Lung (tissue), 12 donors: Measurements from ENCODE around the gene PCSK5. TPM values are rescaled to one million over a fixed set of nuclear protein-coding genes. Genes with fewer than 3 reads are reported as not detected.

Experiments
- ATAC-seq: fragments of 200-7000 bp; cut with Tn5 transposase; one replicate; pipeline ENCODE4 v1.9.1; 2020; ENCODE audit warnings: moderate number of reproducible peaks; ENCODE audit not compliant: insufficient read depth, low FRiP score
- DNase-seq, 3 donors: peaks; one replicate each; pipeline ENCODE4 v3.0.0-alpha.2; 2013 to 2017
- H3K27ac ChIP-seq, 2 donors: one replicate each; pipeline ENCODE4 v1.5.1; 2013; ENCODE audit warnings: mild to moderate bottlenecking in 2 of 2, moderate library complexity in 2 of 2, control low read depth in 1 of 2, inconsistent platforms in 1 of 2, low read depth in 1 of 2, low read length in 1 of 2
- H3K27me3 ChIP-seq, 3 donors: one replicate each; pipeline ENCODE4 v1.5.1; 2013; ENCODE audit warnings: low read length in 2 of 3; ENCODE audit not compliant: control insufficient read depth in 3 of 3, insufficient read depth in 3 of 3
- H3K36me3 ChIP-seq, 4 donors: one replicate each; pipeline ENCODE4 v1.5.1; 2013; ENCODE audit warnings: low read length in 4 of 4, mild to moderate bottlenecking in 1 of 4, moderate library complexity in 1 of 4; ENCODE audit not compliant: control insufficient read depth in 4 of 4, insufficient read depth in 4 of 4
- H3K4me1 ChIP-seq, 5 donors: one replicate each; pipeline ENCODE4 v1.5.1; 2013; ENCODE audit warnings: low read length in 5 of 5, mild to moderate bottlenecking in 2 of 5, moderate library complexity in 1 of 5; ENCODE audit not compliant: control insufficient read depth in 5 of 5, insufficient read depth in 5 of 5
- H3K4me3 ChIP-seq: one replicate; pipeline ENCODE4 v1.5.1; 2013; ENCODE audit warnings: mild to moderate bottlenecking, control low read depth, moderate library complexity
- H3K9ac ChIP-seq, 2 donors: one replicate each; pipeline ENCODE4 v1.5.1; 2013; ENCODE audit warnings: low read length in 2 of 2, control low read depth in 1 of 2; ENCODE audit not compliant: insufficient read depth in 1 of 2
- H3K9me3 ChIP-seq, 4 donors: one replicate each; pipeline ENCODE4 v1.5.1; 2013; ENCODE audit warnings: low read length in 3 of 4, mild to moderate bottlenecking in 1 of 4, moderate library complexity in 1 of 4; ENCODE audit not compliant: control insufficient read depth in 4 of 4, insufficient read depth in 3 of 4
- WGBS, 2 donors: extraction: QIAGEN DNeasy Blood & Tissue Kit; methylation state at CpG; one replicate each; pipeline ENCODE4 v1.1.7; 2013; 5-methylcytosine and 5-hydroxymethylcytosine counted together
- polyA plus RNA-seq, 2 donors: library from polyadenylated mRNA; stranded (reverse); fragments of 200-250 nt; gene quantifications; one replicate each; pipeline ENCODE4 v1.2.1, GENCODE V29; 2013
- total RNA-seq, 2 donors: library from RNA; depleted of rRNA in 1 of 2; stranded (reverse); fragments of >200 nt in 1 of 2; gene quantifications; one replicate each; pipeline ENCODE4 v1.2.1, GENCODE V29; 2014 to 2021
- TF ChIP-seq, protein P1 (sequence below): IDR thresholded peaks from 2 replicates; pipeline ENCODE4 v1.5.1; 2012; ENCODE audit warnings: mild to moderate bottlenecking; ENCODE audit errors: control extremely low read depth, extremely low read depth
- donor health status: control.
- donor health status: control.
- donor health status: Bipolar disorder and iron deficiency.
- donor health status: healthy.
- donor health status: DM: yes; HTN: yes; CAD: no.

Gene PCSK5
- total and polyA plus RNA-seq, 4 donors, result 1.9 to 28.2 (median 13.6) TPM

GRCh38 chr9:76366275-76366674, 475.8 kb downstream of the PCSK5 start:
- no peak overlapping the region for H3K27ac ChIP-seq
- TF ChIP-seq, protein P1, sequence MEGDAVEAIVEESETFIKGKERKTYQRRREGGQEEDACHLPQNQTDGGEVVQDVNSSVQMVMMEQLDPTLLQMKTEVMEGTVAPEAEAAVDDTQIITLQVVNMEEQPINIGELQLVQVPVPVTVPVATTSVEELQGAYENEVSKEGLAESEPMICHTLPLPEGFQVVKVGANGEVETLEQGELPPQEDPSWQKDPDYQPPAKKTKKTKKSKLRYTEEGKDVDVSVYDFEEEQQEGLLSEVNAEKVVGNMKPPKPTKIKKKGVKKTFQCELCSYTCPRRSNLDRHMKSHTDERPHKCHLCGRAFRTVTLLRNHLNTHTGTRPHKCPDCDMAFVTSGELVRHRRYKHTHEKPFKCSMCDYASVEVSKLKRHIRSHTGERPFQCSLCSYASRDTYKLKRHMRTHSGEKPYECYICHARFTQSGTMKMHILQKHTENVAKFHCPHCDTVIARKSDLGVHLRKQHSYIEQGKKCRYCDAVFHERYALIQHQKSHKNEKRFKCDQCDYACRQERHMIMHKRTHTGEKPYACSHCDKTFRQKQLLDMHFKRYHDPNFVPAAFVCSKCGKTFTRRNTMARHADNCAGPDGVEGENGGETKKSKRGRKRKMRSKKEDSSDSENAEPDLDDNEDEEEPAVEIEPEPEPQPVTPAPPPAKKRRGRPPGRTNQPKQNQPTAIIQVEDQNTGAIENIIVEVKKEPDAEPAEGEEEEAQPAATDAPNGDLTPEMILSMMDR, result no peak
- no peak overlapping the region for H3K9ac ChIP-seq
- DNase-seq (no peak), ATAC-seq (no peak)
- H3K36me3 ChIP-seq, result no peaks in the 10 kb centered on the region
- no peaks in the 10 kb centered on the region for H3K27me3 ChIP-seq
- WGBS, 2 donors, result 90 to 94% methylated on average over 4 of the region's 4 CpGs
- no peaks in the 10 kb centered on the region for H3K9me3 ChIP-seq
- peaks cover 1 to 19% (median 9%) of the 10 kb centered on the region in 5 donors for H3K4me1 ChIP-seq
- no peak overlapping the region for H3K4me3 ChIP-seq

DNA sequence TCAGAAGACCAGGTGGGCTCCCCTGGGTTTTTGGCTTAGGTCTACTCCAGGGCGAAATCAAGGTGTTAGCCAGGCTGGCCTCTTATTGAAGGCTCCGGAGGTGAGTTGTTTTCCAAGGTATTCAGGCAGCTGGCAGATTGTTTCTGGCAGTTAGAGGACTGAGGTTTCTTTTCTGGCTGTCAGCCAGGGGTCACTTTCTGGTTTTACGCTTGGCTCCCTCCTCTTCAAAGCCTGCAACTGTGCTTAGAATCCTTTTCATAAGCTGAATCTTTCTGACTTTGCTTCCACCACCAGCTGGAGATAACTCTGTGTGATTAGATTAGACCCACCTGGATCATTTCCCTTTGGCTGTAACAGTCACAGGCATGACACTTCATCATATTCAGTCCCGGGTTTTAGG, 479.1 kb downstream of the PCSK5 start:
- no peaks in the 10 kb centered on the region for H3K9me3 ChIP-seq
- H3K27me3 ChIP-seq, result no peaks in the 10 kb centered on the region
- peak; percentile 74 to 83 (median 82) for DNase-seq
- no peak for ATAC-seq
- WGBS, 2 donors, result 47 to 48% methylated on average over 4 of the region's 4 CpGs
- no peak overlapping the region for H3K4me3 ChIP-seq
- H3K9ac ChIP-seq, result peak overlapping the region in 1 of 2 donors; percentile 48
- H3K4me1 ChIP-seq, result peaks cover 3 to 43% (median 20%) of the 10 kb centered on the region in 5 donors
- no peak overlapping the region for H3K27ac ChIP-seq
- H3K36me3 ChIP-seq, result no peaks in the 10 kb centered on the region
- TF ChIP-seq, protein P1, result no peak

GRCh38 chr9:76370396-76371023, 480.0 kb downstream of the PCSK5 start:
- Histone ChIP-seq H3K27me3 (no peaks in the 10 kb centered on the region), H3K27ac (no peak overlapping the region), H3K4me3 (no peak overlapping the region), H3K36me3 (no peaks in the 10 kb centered on the region), H3K4me1 (peaks cover 3 to 47% (median 20%) of the 10 kb centered on the region in 5 donors), H3K9ac (no peak overlapping the region), H3K9me3 (no peaks in the 10 kb centered on the region)
- TF ChIP-seq, protein P1, result no peak
- ATAC-seq, result no peak
- WGBS, 2 donors, result 64 to 83% methylated on average over 3 of the region's 3 CpGs
- peak in 2 of 3 donors; percentile 65 to 74 for DNase-seq
